Gastrocnemius medialis (tissue), 4 donors: ENCODE measurements around the gene PAK1.

ENCODE experiments used
- CTCF ChIP-seq, 5 experiments: fragments of 450-650 bp in 3 of 5; fragments of 200-600 bp in 2 of 5; sonication (generic) in 2 of 5; IDR thresholded peaks in 4 of 5; conservative IDR thresholded peaks in 1 of 5; 1 replicate in 4 of 5; 2 replicates in 1 of 5; pipeline ENCODE4 v1.5.1; 2016 to 2019; ENCODE audit warnings: antibody characterized with exemption in 5 of 5, mild to moderate bottlenecking in 3 of 5, moderate library complexity in 3 of 5
- POLR2A ChIP-seq, 2 donors: fragments of 450-650 bp; IDR thresholded peaks; one replicate each; pipeline ENCODE4 v1.6.1; 2017; ENCODE audit warnings: antibody characterized with exemption in 2 of 2, mild to moderate bottlenecking in 2 of 2, moderate library complexity in 2 of 2

DNA sequence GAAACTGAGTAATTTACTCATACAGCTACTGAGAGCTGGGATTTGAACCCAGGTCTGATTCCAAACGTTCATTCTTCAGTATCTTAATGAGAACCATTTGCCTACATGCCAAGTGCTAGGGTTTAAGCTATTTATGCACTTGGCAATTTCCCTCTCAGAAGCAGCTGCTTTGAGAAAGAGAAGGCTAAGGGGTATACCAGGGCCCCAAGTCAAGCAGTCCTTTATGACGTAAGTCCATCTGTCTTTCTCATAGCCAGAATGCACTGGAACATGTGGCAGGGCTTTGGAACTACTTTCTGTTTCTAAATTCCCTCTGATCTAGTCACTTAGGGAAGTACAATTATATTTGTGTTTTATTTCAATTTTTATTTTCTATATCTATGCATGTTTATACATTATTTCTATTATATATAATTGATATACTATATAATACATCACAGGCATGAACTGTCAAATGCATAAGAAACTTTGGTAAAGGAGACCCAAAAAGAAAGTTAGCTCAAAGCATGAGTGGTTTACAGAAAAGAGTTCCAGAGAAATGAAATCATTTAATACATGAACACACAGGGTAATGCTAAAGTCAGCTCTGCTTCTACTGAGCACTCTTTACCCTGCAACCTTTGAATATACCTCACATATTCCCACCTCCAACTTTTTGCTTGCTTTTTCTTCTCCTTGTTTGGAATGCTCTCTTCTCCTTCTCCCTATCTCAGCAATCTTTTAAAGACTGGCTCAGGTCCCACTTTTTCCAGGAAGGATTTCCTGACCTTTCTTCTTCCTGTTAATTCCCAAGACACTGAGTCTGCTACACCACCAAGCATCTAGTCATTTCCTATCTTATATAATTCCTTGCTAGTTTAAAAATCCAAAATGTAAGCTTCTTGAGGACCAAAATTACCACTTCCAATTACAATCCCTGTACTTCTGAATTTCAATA, 91.9 kb downstream of the PAK1 start:
- TF ChIP-seq POLR2A (IDR thresholded peaks at IDR 0.05) (no peak), CTCF (IDR thresholded peaks at IDR 0.05 in 4 of 5, conservative IDR thresholded peaks at IDR 0.05 in 1 of 5) (no peak)
